GM20000 (cell line): Measurements from ENCODE around the gene GBP7.

ENCODE experiments used
- DNase-seq: peaks from one replicate; pipeline ENCODE4 v3.0.0; 2012; ENCODE audit warnings: low spot score
- CTCF ChIP-seq: IDR thresholded peaks from 2 replicates; pipeline ENCODE4 v1.5.1; 2012; ENCODE audit warnings: mild to moderate bottlenecking, control low read depth; ENCODE audit errors: extremely low read depth, missing control alignments

The GBP7 gene

GRCh38 chr1:89190017-89190416 is 14.2 kb upstream of the GBP7 start:
- no peak for TF ChIP-seq CTCF
- DNase-seq, result no peak

GRCh38 chr1:89179343-89179742 is 3.5 kb upstream of the GBP7 start:
- no peak for TF ChIP-seq CTCF
- DNase-seq, result no peak

GRCh38 chr1:89176971-89177370 is 1.2 kb upstream of the GBP7 start:
- TF ChIP-seq CTCF, result no peak
- no peak for DNase-seq

GRCh38 chr1:89174491-89174890 is 1.3 kb downstream of the GBP7 start:
- no peak for TF ChIP-seq CTCF

GRCh38 chr1:89172468-89173143 is 3.2 kb downstream of the GBP7 start:
- TF ChIP-seq CTCF, result no peak
- no peak for DNase-seq

More at GRCh38 chr1:89174491-89174890, 1.3 kb downstream of the GBP7 start:
- no peak for DNase-seq

- peak; percentile 8 for DNase-seq
- no peak for TF ChIP-seq CTCF
These were observed 4.8 kb downstream of the GBP7 start for GRCh38 chr1:89171067-89171438.

- DNase-seq, result no peak
- no peak for TF ChIP-seq CTCF
These were observed 5.4 kb downstream of the GBP7 start for GRCh38 chr1:89170170-89171066.
